Panc1 (cell line): ENCODE measurements around the gene CEP131. TPM values are rescaled to one million over a fixed set of nuclear protein-coding genes. Genes with fewer than 3 reads are reported as not detected.

Source experiments
- ATAC-seq: fragments of 200-7000 bp; cut with Tn5 transposase; 2 replicates; pipeline ENCODE4 v1.9.1; 2020; ENCODE audit warnings: mild to moderate bottlenecking, moderate library complexity
- BruUV-seq: library from RNA; stranded (reverse); fragments of 400-500 nt; replicated peaks from 2 replicates; lab custom pipeline; 2021; lab: Mats Ljungman, UMichigan
- CTCF ChIA-PET: fragments of 300-600 bp; sonication (Branson Sonifier 250); formaldehyde crosslinking; loops from one replicate; lab custom pipeline; 2022; ENCODE audit warnings: antibody characterized with exemption; lab: Charles Lee
- POLR2A ChIA-PET: fragments of 300-600 bp; sonication (Branson Sonifier 250); formaldehyde crosslinking; loops from one replicate; lab custom pipeline; 2022; ENCODE audit warnings: antibody characterized with exemption; lab: Charles Lee
- DNase-seq: peaks from one replicate; pipeline ENCODE4 v3.0.0-alpha.2; 2010; ENCODE audit warnings: low read depth, low spot score
- H3K27ac ChIP-seq: 2 replicates; pipeline ENCODE4 v1.5.1; 2011; ENCODE audit warnings: mild to moderate bottlenecking, low read length, inconsistent platforms
- H3K27me3 ChIP-seq: fragments of 200-500 bp; sonication (Bioruptor generic); 2 replicates; pipeline ENCODE4 v1.6.0; 2014; ENCODE audit warnings: low read length, inconsistent platforms; ENCODE audit not compliant: control insufficient read depth, insufficient read depth
- H3K36me3 ChIP-seq: fragments of 200-500 bp; sonication (Bioruptor generic); 2 replicates; pipeline ENCODE4 v1.5.1; 2014; ENCODE audit warnings: inconsistent platforms, mild to moderate bottlenecking, low read length, moderate library complexity; ENCODE audit not compliant: control insufficient read depth, insufficient read depth
- H3K4me1 ChIP-seq: 2 replicates; pipeline ENCODE4 v1.5.1; 2011; ENCODE audit warnings: inconsistent platforms, mild to moderate bottlenecking, low read length, moderate library complexity; ENCODE audit not compliant: control insufficient read depth, insufficient read depth
- H3K4me3 ChIP-seq, 2 experiments: 2 replicates each; pipeline ENCODE4 v1.5.1; 2011 to 2012; ENCODE audit warnings: low read depth in 2 of 2, low read length in 2 of 2, mild to moderate bottlenecking in 2 of 2, inconsistent platforms in 1 of 2, moderate library complexity in 1 of 2
- H3K9me3 ChIP-seq: fragments of 200-500 bp; sonication (Bioruptor generic); 2 replicates; pipeline ENCODE4 v1.5.1; 2014; ENCODE audit warnings: low read depth, mild to moderate bottlenecking, inconsistent platforms, low read length, moderate library complexity; ENCODE audit not compliant: control insufficient read depth, insufficient read depth
- POLR2AphosphoS5 ChIP-seq: IDR thresholded peaks from 2 replicates; pipeline ENCODE4 v1.6.1; 2012; ENCODE audit warnings: mild to moderate bottlenecking, low read depth, low read length, moderate library complexity
- REST ChIP-seq, 2 experiments: IDR thresholded peaks; 2 replicates each; pipeline ENCODE4 v1.6.1; 2011 to 2012; ENCODE audit warnings: low read depth in 2 of 2, control low read depth in 1 of 2, low read length in 1 of 2, mild to moderate bottlenecking in 1 of 2, moderate library complexity in 1 of 2; ENCODE audit not compliant: insufficient read depth in 1 of 2
- SIN3A ChIP-seq: IDR thresholded peaks from 2 replicates; pipeline ENCODE4 v1.6.1; 2012; ENCODE audit warnings: low read depth, mild to moderate bottlenecking, low read length, moderate library complexity, borderline replicate concordance; ENCODE audit not compliant: insufficient read depth
- TCF7L2 ChIP-seq: IDR thresholded peaks from 2 replicates; pipeline ENCODE4 v1.6.1; 2011; ENCODE audit warnings: mild to moderate bottlenecking, low read depth, low read length, inconsistent platforms
- in situ Hi-C: cut with HindIII; loops from 2 replicates; pipeline ENCODE4 v1.10.0; 2016; ENCODE audit warnings: low sequenced_read_pairs, low pct_unique_long_range_greater_than_20kb
- intact Hi-C: fragments of 100-400 bp; cut with micrococcal nuclease; formaldehyde crosslinking; loops from one replicate; pipeline ENCODE4 v1.10.0; 2022; ENCODE audit not compliant: unreplicated experiment
- total RNA-seq: library from RNA; stranded (reverse); gene quantifications from one replicate; pipeline ENCODE4 v1.2.1, GENCODE V29; 2021; ENCODE audit not compliant: unreplicated experiment
- TF ChIP-seq, protein P1 (sequence below): fragments of 450-650 bp; IDR thresholded peaks from 2 replicates; pipeline ENCODE4 v1.5.1; 2017; ENCODE audit warnings: mild to moderate bottlenecking

CEP131 gene
- total RNA-seq, 1 experiment from 2014 or later = 26.0 TPM

GRCh38 chr17:81190591-81190990, 32.2 kb downstream of the CEP131 start:
- Histone ChIP-seq H3K4me3 (no peak overlapping the region), H3K27me3 (no peaks in the 10 kb centered on the region), H3K27ac (no peak overlapping the region), H3K9me3 (no peaks in the 10 kb centered on the region), H3K4me1 (no peaks in the 10 kb centered on the region), H3K36me3 (no peaks in the 10 kb centered on the region)
- in situ Hi-C loops = no loop called here
- intact Hi-C loops = no loop called here
- ATAC-seq = no peak
- POLR2A ChIA-PET = no interaction called here
- TF ChIP-seq TCF7L2 (no peak), REST (IDR thresholded peaks at IDR 0.05; ENCODE audit: insufficient read depth in 1 of 2, low read depth in 2 of 2, low read length in 1 of 2) (no peak), POLR2AphosphoS5 (no peak), SIN3A (no peak)
- TF ChIP-seq, protein P1, sequence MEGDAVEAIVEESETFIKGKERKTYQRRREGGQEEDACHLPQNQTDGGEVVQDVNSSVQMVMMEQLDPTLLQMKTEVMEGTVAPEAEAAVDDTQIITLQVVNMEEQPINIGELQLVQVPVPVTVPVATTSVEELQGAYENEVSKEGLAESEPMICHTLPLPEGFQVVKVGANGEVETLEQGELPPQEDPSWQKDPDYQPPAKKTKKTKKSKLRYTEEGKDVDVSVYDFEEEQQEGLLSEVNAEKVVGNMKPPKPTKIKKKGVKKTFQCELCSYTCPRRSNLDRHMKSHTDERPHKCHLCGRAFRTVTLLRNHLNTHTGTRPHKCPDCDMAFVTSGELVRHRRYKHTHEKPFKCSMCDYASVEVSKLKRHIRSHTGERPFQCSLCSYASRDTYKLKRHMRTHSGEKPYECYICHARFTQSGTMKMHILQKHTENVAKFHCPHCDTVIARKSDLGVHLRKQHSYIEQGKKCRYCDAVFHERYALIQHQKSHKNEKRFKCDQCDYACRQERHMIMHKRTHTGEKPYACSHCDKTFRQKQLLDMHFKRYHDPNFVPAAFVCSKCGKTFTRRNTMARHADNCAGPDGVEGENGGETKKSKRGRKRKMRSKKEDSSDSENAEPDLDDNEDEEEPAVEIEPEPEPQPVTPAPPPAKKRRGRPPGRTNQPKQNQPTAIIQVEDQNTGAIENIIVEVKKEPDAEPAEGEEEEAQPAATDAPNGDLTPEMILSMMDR = no peak
- DNase-seq = no peak
- no TSS peak for BruUV-seq
- CTCF ChIA-PET = no interaction called here

DNA sequence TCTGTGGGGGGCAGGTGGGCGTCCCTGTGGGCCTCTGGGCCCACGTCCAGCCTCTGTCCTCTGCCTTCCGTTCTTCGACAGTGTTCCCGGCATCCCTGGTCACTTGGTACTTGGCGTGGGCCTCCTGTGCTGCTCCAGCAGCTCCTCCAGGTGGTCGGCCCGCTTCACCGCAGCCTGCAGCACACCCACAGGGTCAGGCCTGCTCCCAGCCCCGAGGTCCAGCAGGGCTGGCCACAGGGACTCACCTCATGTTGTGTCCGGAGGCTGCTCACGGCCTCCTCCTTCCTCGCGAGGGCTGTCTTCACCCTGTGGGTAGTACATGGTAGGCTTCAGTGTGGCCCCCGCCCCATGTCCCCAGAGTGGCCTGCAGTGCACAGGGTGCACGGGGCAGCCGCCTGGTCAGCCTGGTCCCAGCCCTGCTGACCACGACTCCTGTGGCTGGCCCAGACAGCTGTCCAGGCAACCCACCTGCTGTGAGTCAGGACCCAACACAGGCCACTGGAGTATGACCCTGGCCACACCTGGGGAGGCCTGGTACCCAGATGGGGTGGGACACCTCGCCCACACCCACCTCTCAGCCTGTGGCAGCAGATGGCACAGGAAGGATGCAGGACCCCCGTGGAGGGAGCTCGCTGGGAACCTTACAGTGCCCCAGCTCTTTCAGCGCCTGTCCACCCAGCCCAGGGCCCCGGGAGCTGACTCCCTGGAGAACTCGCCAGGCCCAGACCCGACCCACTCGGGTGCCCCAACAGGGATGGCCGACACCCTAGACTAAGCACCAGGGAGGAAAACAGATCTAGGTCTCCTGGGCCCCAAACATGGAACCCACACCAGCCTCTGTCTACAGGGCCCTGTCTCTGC, 32.9 kb downstream of the CEP131 start:
- Histone ChIP-seq H3K4me1 (no peaks in the 10 kb centered on the region), H3K27ac (no peak overlapping the region), H3K36me3 (no peaks in the 10 kb centered on the region), H3K27me3 (no peaks in the 10 kb centered on the region), H3K4me3 (no peak overlapping the region), H3K9me3 (no peaks in the 10 kb centered on the region)
- DNase-seq = no peak
- peak; percentile 74 for ATAC-seq
- CTCF ChIA-PET = no interaction called here
- BruUV-seq = no TSS peak
- no peak for TF ChIP-seq POLR2AphosphoS5
- TF ChIP-seq REST (IDR thresholded peaks at IDR 0.05; ENCODE audit: insufficient read depth in 1 of 2, low read depth in 2 of 2, low read length in 1 of 2) = peak in 1 of 2 experiments; percentile 32; a peak in 1 of 4 replicates
- POLR2A ChIA-PET = interaction anchor here (0.7 kb wide), 1 partner anchor 42 kb away, joined by 4 read pairs; no protein-coding TSS in a partner anchor
- in situ Hi-C loops (no loop called here), intact Hi-C loops (no loop called here)
